Measurements from ENCODE around the gene MRPS24.

DNA sequence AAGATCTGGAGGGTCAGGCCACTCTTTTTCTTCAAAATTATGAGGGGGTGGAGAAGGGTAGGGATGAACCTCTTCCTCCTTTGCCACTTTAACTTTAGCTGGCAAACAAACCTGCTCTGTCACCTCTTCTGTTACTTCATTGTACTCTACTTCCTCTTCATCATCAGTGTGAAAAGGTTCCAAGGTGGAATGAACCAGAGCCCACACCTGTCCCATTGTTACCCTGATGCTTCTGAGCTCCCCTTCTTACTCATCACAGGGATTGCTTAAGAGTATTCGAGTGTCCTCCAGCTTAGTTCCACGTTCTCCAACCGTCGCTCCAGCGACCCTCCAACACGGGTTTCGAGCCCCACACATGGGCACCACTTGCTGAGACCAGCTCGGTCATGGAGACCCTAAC lies 5.2 kb downstream of the MRPS24 start:
- no peak for TF ChIP-seq POLR2A (IDR thresholded peaks at IDR 0.05)
- TF ChIP-seq, protein P1, sequence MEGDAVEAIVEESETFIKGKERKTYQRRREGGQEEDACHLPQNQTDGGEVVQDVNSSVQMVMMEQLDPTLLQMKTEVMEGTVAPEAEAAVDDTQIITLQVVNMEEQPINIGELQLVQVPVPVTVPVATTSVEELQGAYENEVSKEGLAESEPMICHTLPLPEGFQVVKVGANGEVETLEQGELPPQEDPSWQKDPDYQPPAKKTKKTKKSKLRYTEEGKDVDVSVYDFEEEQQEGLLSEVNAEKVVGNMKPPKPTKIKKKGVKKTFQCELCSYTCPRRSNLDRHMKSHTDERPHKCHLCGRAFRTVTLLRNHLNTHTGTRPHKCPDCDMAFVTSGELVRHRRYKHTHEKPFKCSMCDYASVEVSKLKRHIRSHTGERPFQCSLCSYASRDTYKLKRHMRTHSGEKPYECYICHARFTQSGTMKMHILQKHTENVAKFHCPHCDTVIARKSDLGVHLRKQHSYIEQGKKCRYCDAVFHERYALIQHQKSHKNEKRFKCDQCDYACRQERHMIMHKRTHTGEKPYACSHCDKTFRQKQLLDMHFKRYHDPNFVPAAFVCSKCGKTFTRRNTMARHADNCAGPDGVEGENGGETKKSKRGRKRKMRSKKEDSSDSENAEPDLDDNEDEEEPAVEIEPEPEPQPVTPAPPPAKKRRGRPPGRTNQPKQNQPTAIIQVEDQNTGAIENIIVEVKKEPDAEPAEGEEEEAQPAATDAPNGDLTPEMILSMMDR (IDR thresholded peaks at IDR 0.05): no peak
- no peak for TF ChIP-seq POLR2AphosphoS5 (IDR thresholded peaks at IDR 0.05)
- TF ChIP-seq EP300 (IDR thresholded peaks at IDR 0.05): no peak

Data from gastroesophageal sphincter (tissue), 3 donors.